Measurements from ENCODE around the gene LUZP2. TPM values are rescaled to one million over a fixed set of nuclear protein-coding genes. Genes with fewer than 3 reads are reported as not detected.

Gene LUZP2
- total and polyA plus RNA-seq, 2 donors (not counting 1 experiment from before 2014, with no cell fraction given), result not detected

- Mint-ChIP-seq H3K4me1 (peaks cover 3% of the 10 kb centered on the region), H3K27ac (no peak overlapping the region), H3K27me3 (no peaks in the 10 kb centered on the region), H3K9me3 (ENCODE audit: insufficient read depth) (no peaks in the 10 kb centered on the region), H3K4me3 (no peak overlapping the region)
- Histone ChIP-seq H3K27ac (ENCODE audit: low read length in 2 of 2) (no peak overlapping the region), H3K79me2 (ENCODE audit: control insufficient read depth, insufficient read depth, low read length) (no peaks in the 10 kb centered on the region), H3K27me3 (replicated peaks in 1 of 4; ENCODE audit: control extremely low read depth in 1 of 4, control insufficient read depth in 3 of 4, insufficient read depth in 4 of 4, low read length in 3 of 4) (no peaks in the 10 kb centered on the region), H4K20me1 (ENCODE audit: control insufficient read depth, insufficient read depth, low read length, poor library complexity, severe bottlenecking) (no peaks in the 10 kb centered on the region), H2AFZ (ENCODE audit: insufficient read depth, low read depth, low read length, poor library complexity, severe bottlenecking) (no peak overlapping the region), H3K4me1 (ENCODE audit: control insufficient read depth in 2 of 2, insufficient read depth in 2 of 2, low read length in 2 of 2) (peaks cover 0 to 3% of the 10 kb centered on the region in 2 donors), H3K4me2 (replicated peaks; ENCODE audit: low read depth, low read length, poor library complexity, severe bottlenecking) (no peak overlapping the region), H3K9ac (ENCODE audit: low read length) (no peak overlapping the region), H3K9me3 (ENCODE audit: control extremely low read depth in 1 of 3, control insufficient read depth in 2 of 3, insufficient read depth in 1 of 3, low read length in 2 of 3) (peaks cover 0 to 1% (median 0%) of the 10 kb centered on the region in 3 donors), H3K36me3 (replicated peaks in 1 of 2; ENCODE audit: control extremely low read depth in 1 of 2, control insufficient read depth in 1 of 2, extremely low read depth in 1 of 2, insufficient read depth in 2 of 2, low read length in 1 of 2) (no peaks in the 10 kb centered on the region), H3K4me3 (ENCODE audit: control extremely low read depth in 1 of 5, extremely low read depth in 1 of 5, insufficient read depth in 1 of 5, low read depth in 2 of 5, low read length in 4 of 5) (no peak overlapping the region)
- DNase-seq, result no peak
- TF ChIP-seq CTCF (IDR thresholded peaks at IDR 0.05), result no peak
- no peak for TF ChIP-seq EZH2 (IDR thresholded peaks at IDR 0.05; ENCODE audit: borderline replicate concordance, insufficient read depth, low read depth, low read length, poor library complexity, severe bottlenecking)
- ChIA-PET CTCF (no interaction called here), POLR2A (no interaction called here)
- intact Hi-C loops (cut with micrococcal nuclease), result no loop called here
- no CpG with 5 or more reads among the region's 2 CpGs for WGBS (ENCODE audit: insufficient coverage)
- no peak for ATAC-seq (ENCODE audit: low read depth)
Measured at GRCh38 chr11:24762076-24762475, 265.2 kb downstream of the LUZP2 start.

GRCh38 chr11:24767411-24767810, 270.6 kb downstream of the LUZP2 start:
- H3K9me3 Mint-ChIP-seq (ENCODE audit: insufficient read depth), result no peaks in the 10 kb centered on the region
- intact Hi-C loops (cut with micrococcal nuclease), result no loop called here
- Histone ChIP-seq H4K20me1 (ENCODE audit: control insufficient read depth, insufficient read depth, low read length, poor library complexity, severe bottlenecking) (no peaks in the 10 kb centered on the region), H2AFZ (ENCODE audit: insufficient read depth, low read depth, low read length, poor library complexity, severe bottlenecking) (no peak overlapping the region), H3K27ac (ENCODE audit: low read length in 2 of 2) (no peak overlapping the region), H3K9ac (ENCODE audit: low read length) (no peak overlapping the region), H3K4me3 (ENCODE audit: control extremely low read depth in 1 of 5, extremely low read depth in 1 of 5, insufficient read depth in 1 of 5, low read depth in 2 of 5, low read length in 4 of 5) (no peak overlapping the region), H3K9me3 (ENCODE audit: control extremely low read depth in 1 of 3, control insufficient read depth in 2 of 3, insufficient read depth in 1 of 3, low read length in 2 of 3) (peaks cover 0 to 1% (median 0%) of the 10 kb centered on the region in 3 donors), H3K79me2 (ENCODE audit: control insufficient read depth, insufficient read depth, low read length) (no peaks in the 10 kb centered on the region), H3K4me2 (replicated peaks; ENCODE audit: low read depth, low read length, poor library complexity, severe bottlenecking) (no peak overlapping the region), H3K36me3 (replicated peaks in 1 of 2; ENCODE audit: control extremely low read depth in 1 of 2, control insufficient read depth in 1 of 2, extremely low read depth in 1 of 2, insufficient read depth in 2 of 2, low read length in 1 of 2) (no peaks in the 10 kb centered on the region), H3K4me1 (ENCODE audit: control insufficient read depth in 2 of 2, insufficient read depth in 2 of 2, low read length in 2 of 2) (no peaks in the 10 kb centered on the region), H3K27me3 (replicated peaks in 1 of 4; ENCODE audit: control extremely low read depth in 1 of 4, control insufficient read depth in 3 of 4, insufficient read depth in 4 of 4, low read length in 3 of 4) (no peaks in the 10 kb centered on the region)
- ChIA-PET POLR2A (no interaction called here), CTCF (interaction anchor here (0.6 kb wide), 1 partner anchor 22 kb away, joined by 3 read pairs; no protein-coding TSS in a partner anchor)
- DNase-seq, result no peak
- no peak overlapping the region for H3K27ac Mint-ChIP-seq
- no peak for TF ChIP-seq EZH2 (IDR thresholded peaks at IDR 0.05; ENCODE audit: borderline replicate concordance, insufficient read depth, low read depth, low read length, poor library complexity, severe bottlenecking)
- no peak for TF ChIP-seq CTCF (IDR thresholded peaks at IDR 0.05)
- no peaks in the 10 kb centered on the region for H3K4me1 Mint-ChIP-seq
- H3K4me3 Mint-ChIP-seq, result no peak overlapping the region
- no CpG with 5 or more reads among the region's 3 CpGs for WGBS (ENCODE audit: insufficient coverage)
- no peaks in the 10 kb centered on the region for H3K27me3 Mint-ChIP-seq
- no peak for ATAC-seq (ENCODE audit: low read depth)
